Lower lobe of right lung (tissue), 2 donors: ENCODE results near the gene KIF5C. TPM values are rescaled to one million over a fixed set of nuclear protein-coding genes. Genes with fewer than 3 reads are reported as not detected.

Source experiments
- ATAC-seq, 2 donors: fragments of 200-7000 bp; cut with Tn5 transposase; one replicate each; pipeline ENCODE4 v1.9.1; 2020 to 2022; ENCODE audit warnings: mild to moderate bottlenecking in 2 of 2, moderate library complexity in 2 of 2
- DNase-seq: peaks from one replicate; pipeline ENCODE4 v3.0.0-alpha.2; 2020
- H3K27ac ChIP-seq: fragments of 200-600 bp; one replicate; pipeline ENCODE4 v1.8.0; 2022
- H3K27me3 ChIP-seq: fragments of 200-600 bp; one replicate; pipeline ENCODE4 v1.8.0; 2022; ENCODE audit warnings: low read depth
- H3K36me3 ChIP-seq: fragments of 200-600 bp; one replicate; pipeline ENCODE4 v1.8.0; 2022; ENCODE audit warnings: mild to moderate bottlenecking
- H3K4me1 ChIP-seq: fragments of 200-600 bp; one replicate; pipeline ENCODE4 v1.8.0; 2022
- H3K4me3 ChIP-seq: fragments of 200-600 bp; one replicate; pipeline ENCODE4 v1.8.0; 2022; ENCODE audit warnings: mild to moderate bottlenecking
- H3K9me3 ChIP-seq: fragments of 200-600 bp; one replicate; pipeline ENCODE4 v1.8.0; 2022
- CTCF ChIP-seq: fragments of 200-600 bp; IDR thresholded peaks from one replicate; pipeline ENCODE4 v1.8.0; 2022; ENCODE audit warnings: antibody characterized with exemption, mild to moderate bottlenecking
- intact Hi-C: fragments of 100-400 bp; cut with DNase I; formaldehyde crosslinking; loops from one replicate; pipeline ENCODE4 v1.11.0; 2022
- total RNA-seq: library from RNA; stranded (reverse); fragmentation: NEBNext Ultra II Directional; extraction: Animal tissue kit (Norgen Biotek cat#: 25700); gene quantifications from one replicate; pipeline ENCODE4 v1.2.1, GENCODE V29; 2021
- donor health status: DM: no; HTN: yes; CAD: no; lungs with severe emphysema.

KIF5C gene
- total RNA-seq, 1 donor from 2014 or later, result 0.47 TPM

- DNase-seq (no peak), ATAC-seq (no peak)
- Histone ChIP-seq H3K27me3 (no peaks in the 10 kb centered on the region), H3K27ac (no peak overlapping the region), H3K4me3 (no peak overlapping the region), H3K9me3 (no peaks in the 10 kb centered on the region), H3K36me3 (no peaks in the 10 kb centered on the region), H3K4me1 (peaks cover 4% of the 10 kb centered on the region)
- TF ChIP-seq CTCF, result no peak
- intact Hi-C loops, result no loop called here
Measured at GRCh38 chr2:148981324-148981723, 106.3 kb downstream of the KIF5C start.

- Histone ChIP-seq H3K27me3 (no peaks in the 10 kb centered on the region), H3K27ac (no peak overlapping the region), H3K4me3 (no peak overlapping the region), H3K36me3 (no peaks in the 10 kb centered on the region), H3K9me3 (no peaks in the 10 kb centered on the region), H3K4me1 (peaks cover 4% of the 10 kb centered on the region)
- DNase-seq (no peak), ATAC-seq (no peak)
- TF ChIP-seq CTCF, result no peak
- intact Hi-C loops, result no loop called here
Measured at GRCh38 chr2:148981781-148982180, 106.8 kb downstream of the KIF5C start.

- no peak overlapping the region for H3K27ac ChIP-seq
- no peaks in the 10 kb centered on the region for H3K36me3 ChIP-seq
- H3K27me3 ChIP-seq, result no peaks in the 10 kb centered on the region
- no peak for TF ChIP-seq CTCF
- H3K9me3 ChIP-seq, result no peaks in the 10 kb centered on the region
- peaks cover 4% of the 10 kb centered on the region for H3K4me1 ChIP-seq
- DNase-seq (no peak), ATAC-seq (no peak)
- intact Hi-C loops, result no loop called here
- H3K4me3 ChIP-seq, result no peak overlapping the region
Measured at GRCh38 chr2:148982282-148982681, 107.3 kb downstream of the KIF5C start.

GRCh38 chr2:148983896-148984295, 108.9 kb downstream of the KIF5C start:
- no peaks in the 10 kb centered on the region for H3K27me3 ChIP-seq
- peaks cover 4% of the 10 kb centered on the region for H3K4me1 ChIP-seq
- H3K4me3 ChIP-seq, result no peak overlapping the region
- no peak overlapping the region for H3K27ac ChIP-seq
- ATAC-seq (no peak), DNase-seq (no peak)
- no peaks in the 10 kb centered on the region for H3K9me3 ChIP-seq
- intact Hi-C loops, result no loop called here
- H3K36me3 ChIP-seq, result no peaks in the 10 kb centered on the region
- TF ChIP-seq CTCF, result no peak

- no peak overlapping the region for H3K27ac ChIP-seq
- peaks cover 4% of the 10 kb centered on the region for H3K4me1 ChIP-seq
- DNase-seq (no peak), ATAC-seq (no peak)
- H3K27me3 ChIP-seq, result no peaks in the 10 kb centered on the region
- TF ChIP-seq CTCF, result no peak
- intact Hi-C loops, result no loop called here
- no peak overlapping the region for H3K4me3 ChIP-seq
- H3K36me3 ChIP-seq, result no peaks in the 10 kb centered on the region
- no peaks in the 10 kb centered on the region for H3K9me3 ChIP-seq
Measured at GRCh38 chr2:148984449-148984848, 109.4 kb downstream of the KIF5C start.

GRCh38 chr2:148987286-148987685, 112.3 kb downstream of the KIF5C start:
- no peaks in the 10 kb centered on the region for H3K36me3 ChIP-seq
- H3K4me1 ChIP-seq, result no peaks in the 10 kb centered on the region
- no peak for DNase-seq
- intact Hi-C loops, result no loop called here
- no peak for TF ChIP-seq CTCF
- ATAC-seq, result no peak
- H3K4me3 ChIP-seq, result no peak overlapping the region
- H3K27ac ChIP-seq, result no peak overlapping the region
- no peaks in the 10 kb centered on the region for H3K27me3 ChIP-seq
- H3K9me3 ChIP-seq, result no peaks in the 10 kb centered on the region
